RKO (cell line): Measurements from ENCODE around the gene KCNK4.

Source experiments
- DNase-seq: peaks from one replicate; pipeline ENCODE4 v3.0.0-alpha.2; 2016; ENCODE audit warnings: low spot score

KCNK4 gene

DNA sequence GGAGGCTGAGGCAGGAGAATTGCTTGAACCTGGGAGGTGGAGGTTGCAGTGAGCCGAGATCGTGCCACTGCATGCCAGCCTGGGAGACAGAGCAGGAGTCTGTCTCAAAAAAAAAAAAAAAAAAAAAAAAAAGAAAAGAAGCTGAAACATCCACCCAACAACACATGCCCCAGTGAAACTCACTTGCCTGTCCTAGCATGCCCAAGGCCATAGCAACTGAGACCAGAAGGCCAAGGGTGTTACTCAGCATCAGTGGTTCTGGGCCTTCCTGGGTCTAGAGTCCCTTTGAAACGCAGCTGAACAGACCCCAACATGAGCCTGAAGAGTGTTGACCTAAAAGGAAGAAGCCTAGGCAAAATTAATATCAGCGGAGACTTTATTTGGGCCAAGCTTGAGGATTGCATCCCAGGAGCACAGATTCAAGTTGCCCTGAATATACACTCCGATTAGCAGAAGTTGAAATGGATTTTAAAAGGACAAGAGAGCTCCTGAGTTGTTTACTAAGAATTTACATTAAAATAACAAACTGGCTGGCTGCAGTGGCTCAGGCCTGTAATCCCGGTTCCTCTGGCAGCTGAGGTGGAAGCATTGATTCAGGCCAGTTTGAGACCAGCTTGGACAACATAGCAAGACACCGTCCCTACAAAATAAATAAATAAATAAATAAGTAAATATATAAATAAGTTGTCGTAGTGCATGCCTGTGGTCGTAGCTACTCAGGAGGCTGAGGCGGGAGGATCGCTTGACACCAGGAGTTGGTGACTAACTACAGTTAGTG, 33.8 kb downstream of the KCNK4 start:
- DNase-seq, result no peak

DNA sequence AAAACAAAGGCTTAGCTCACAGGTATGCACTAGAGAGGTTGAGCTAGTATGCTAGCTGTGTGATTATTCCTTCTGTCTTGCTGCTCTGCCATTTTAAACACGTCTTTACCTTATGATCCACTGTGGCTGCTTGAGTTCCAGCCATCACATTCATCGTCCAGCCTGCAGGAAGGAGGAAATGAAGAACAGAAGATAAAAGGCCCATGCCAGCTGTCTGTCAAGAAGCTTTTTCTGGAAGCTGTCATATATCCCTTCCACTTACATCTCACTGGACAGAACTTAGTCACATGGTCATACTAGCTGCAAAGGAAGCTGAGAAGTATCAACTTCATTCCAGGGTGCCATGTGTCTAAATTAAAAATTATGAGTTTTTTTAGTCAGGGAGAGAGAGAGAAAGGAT, 36.3 kb downstream of the KCNK4 start:
- no peak for DNase-seq

DNA sequence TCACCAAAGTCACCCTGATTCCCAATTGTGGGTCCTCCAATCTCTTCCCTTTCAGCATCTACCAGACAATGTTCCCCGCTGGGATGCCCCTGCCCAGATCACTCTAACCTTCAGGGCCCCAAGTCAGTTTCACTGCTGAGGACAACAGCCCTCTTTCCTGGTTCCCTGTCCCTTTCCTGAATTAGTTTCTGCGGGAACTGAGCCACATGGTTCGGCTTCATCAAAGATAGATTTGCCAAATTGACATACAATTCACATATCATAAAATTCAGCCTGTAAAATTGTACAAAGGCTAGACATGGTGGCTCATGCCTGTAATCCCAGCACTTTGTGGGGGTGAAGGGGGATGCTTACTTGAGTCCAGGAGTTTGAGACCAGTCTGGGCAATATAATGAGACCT, 36.9 kb downstream of the KCNK4 start:
- no peak for DNase-seq

DNA sequence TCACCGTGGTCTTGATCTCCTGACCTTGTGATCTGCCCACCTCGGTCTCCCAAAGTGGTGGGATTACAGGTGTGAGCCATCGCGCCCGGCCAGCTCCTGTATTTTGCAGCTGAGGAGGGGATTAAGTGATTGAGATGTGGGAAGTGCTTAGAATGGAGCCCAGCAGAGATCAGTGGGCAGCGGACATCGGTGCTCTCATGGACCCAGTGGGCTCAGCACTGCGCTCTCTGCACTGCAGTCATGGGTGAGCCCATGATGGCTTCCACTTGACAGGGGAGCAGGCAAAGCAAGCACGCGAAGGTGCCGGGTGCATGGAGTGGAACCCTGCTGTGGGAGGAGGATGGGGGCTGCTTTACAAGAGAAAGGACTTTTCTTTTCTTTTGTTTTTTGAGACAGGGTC, 39.8 kb downstream of the KCNK4 start:
- DNase-seq, result no peak

DNA sequence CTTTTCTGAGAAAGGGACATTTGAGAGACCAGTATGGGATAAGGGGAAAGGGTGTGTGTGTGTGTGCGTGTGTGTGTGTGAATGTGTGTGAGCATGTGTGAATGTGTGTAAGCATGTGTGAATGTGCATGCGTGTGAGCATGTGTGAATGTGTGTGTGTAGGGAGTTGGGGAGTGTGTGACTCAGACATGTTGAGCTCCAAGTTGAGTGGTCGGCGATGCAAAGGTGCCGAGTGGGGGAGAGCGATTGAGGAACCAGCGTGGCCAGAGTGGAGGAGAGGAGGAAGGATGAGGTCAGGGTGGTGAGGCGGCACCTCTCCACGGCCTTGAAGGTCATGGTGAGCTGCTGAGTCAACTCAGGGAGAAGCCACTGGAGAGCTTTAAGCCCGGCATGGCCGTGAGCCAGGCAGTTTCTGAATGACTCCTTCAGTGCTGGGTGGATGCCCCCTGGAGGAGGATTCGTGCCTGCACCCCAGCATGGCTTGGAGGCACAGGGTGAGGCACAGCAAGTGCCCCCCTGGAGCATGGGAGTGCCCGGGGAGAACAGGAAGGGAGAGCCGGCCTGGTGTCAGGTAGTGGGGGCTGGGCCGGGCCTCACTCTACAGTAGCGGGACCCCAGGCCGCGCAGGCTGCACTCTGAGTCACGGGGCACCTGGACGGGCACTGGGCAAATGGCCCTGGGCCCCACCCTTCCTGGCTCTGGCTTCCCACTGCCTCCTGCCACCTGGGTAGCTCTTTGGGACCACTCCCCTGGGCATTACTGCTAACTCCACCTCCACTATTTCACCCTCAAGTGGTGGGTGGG, 40.7 kb downstream of the KCNK4 start:
- DNase-seq, result peak; percentile 95

DNA sequence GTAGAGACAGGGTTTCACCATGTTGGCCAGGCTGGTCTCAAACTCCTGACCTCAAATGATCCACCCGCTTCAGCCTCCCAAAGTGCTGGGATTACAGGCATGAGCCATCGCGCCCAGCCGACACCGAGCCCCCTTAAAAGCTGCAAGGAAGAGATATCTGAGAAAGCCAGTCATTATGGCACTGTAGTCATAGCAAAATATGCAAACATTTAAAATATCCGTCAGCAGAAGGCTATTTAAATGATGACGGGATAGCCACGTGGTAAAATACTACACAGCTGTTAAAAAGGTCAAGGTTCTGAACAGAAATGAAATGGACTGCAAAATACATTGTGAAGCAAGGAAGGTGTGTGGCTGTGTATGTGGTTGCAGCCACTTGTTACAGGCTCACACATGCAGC, 42.5 kb downstream of the KCNK4 start:
- no peak for DNase-seq

DNA sequence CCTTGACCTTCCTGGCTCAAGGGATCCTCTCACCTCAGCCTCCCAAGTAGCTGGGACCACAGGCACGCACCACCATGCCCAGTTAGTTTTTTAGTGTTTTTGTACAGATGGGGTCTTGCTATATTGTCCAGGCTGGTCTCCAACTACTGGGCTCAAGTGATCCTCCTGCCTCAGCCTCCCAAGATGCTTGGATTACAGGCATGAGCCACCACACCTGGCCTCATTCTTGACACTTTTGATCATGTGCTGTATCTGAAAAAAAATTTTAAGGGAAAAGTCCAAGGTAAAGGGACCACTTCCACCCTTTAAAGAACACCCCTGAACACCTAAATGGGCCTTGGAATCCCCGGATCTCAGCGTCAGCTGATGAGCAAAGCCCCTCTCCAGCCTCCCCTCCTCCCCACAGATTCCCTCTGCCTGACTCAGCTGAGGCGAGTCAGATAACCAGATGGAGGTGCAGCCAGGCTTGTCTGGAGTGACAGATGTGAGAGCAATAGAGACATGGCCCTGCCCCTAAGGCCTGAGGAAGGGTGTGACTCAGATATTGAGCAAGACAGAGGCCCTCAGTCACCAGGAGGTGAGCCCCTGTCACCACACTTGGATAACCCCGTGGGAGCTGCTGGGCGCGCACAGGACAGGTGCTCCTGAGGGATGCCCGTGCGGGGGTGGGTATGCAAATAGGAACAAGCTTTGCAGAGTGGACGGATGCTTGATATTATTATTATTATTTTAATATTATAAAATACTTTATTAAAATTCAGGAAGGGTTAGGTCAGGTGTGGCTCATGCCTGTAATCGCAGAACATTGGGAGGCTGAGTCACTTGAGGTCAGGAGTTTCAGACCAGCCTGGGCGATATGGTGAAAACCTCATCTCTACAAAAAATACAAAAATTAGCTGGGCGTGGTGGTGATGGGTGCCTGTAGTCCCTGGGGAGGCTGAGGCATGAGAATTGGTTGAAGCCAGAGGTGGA, 43.9 kb downstream of the KCNK4 start:
- peak; percentile 98 for DNase-seq

DNA sequence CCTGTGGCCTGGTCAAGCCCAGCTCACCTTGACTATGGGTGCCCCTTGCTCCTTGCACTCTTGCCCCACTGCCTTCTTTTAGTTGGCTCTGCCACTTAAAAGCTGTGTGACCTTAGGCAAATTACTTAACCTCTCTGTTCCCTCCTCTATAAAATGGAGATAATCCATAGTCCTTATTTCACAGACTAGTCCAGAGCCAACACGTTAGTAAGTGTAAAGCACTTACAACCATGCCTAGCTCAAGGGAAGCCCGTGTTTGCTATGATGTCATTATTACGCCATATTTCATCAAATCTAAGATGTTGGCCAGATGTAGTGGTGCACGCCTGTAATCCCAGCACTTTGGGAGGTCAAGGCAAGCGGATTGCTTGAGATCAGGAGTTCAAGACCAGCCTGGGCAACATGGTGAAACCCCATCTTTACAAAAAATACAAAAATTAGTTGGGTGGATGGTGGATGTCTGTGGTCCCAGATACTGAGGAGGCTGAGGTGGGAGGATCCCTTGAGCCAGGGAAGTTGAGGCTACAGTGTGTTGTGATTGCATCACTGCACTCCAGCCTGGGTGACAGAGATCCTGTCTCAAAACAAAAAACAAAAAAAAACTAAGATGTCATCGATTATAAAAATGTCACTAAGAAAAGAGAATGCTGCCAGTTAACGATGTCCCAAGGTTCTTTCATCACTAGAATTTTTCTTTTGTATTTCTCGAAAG, 46.6 kb downstream of the KCNK4 start:
- no peak for DNase-seq

DNA sequence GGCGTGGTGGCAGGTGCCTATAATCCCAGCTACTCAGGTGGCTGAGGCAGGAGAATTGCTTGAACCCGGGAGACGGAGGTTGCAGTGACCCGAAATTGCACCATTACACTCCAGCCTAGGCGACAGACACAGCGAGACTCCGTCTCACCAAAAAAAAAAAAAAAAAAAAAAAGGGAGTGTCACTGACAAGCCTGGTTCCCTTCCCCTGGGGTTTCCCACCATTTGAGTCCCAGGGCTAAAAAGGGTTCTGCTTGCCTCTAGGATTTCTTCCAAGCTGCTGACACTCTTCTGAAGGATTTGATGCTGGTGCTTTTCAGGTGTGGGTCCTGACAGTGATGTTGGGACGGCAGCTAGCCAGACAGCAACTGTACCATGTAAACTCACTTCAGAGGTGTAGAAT, 47.6 kb downstream of the KCNK4 start:
- DNase-seq, result no peak

DNA sequence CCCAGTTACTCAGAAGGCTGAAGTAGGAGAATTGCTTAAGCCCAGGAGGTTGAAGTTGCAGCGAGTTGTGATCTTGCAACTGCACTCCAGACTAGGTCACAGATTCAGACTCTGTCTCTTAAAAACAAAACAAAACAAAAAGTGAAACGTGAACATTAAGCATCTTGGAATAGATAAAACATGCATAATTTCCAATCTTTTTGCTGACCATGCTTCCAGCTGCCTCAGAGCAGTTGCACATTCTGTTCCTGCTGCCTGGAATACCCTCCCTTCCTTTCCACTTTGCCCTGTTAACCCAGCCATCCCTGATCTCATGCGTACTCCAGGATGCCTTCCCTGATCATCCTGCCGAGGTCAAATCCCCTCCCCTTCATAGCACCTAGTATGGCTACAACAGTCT, 48.2 kb downstream of the KCNK4 start:
- no peak for DNase-seq

DNA sequence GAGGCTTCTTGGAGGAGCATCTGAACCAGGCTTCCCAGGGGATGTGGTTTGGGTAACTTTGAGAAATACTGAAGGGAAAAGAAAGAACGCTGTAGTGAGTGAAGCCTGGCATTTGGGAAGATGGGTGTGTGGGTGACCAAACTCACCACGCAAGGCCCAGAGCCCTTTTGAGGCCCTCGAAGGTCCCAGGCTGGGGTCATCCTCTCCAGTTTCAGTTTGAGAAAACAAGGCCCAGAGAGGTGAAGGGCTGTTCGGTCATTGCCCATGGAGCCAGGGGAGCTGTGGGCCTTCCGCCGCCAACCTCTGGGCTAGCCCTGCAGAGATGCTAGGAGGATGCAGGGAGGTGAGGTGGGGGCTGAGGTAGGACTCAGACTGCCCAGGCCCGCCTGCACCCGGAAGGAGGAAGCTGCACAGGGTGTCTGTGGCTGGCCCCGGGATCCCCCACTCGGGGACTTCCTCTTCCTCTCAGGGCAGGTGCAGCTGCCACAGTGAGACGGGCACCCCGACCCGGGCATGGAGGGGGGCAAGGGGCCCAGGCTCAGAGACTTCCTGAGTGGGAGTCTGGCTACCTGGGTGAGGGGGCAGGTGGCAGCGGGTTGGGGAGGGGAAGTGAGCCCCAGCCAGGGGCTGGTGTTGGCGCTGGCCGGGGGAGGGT, 48.8 kb downstream of the KCNK4 start, which contains the start of gene CCDC88B:
CCDC88B (plus strand) TSS at position 451 of the 655 bp plus-strand sequence; CDS start at position 514, 63 bp downstream.
- no peak for DNase-seq

DNA sequence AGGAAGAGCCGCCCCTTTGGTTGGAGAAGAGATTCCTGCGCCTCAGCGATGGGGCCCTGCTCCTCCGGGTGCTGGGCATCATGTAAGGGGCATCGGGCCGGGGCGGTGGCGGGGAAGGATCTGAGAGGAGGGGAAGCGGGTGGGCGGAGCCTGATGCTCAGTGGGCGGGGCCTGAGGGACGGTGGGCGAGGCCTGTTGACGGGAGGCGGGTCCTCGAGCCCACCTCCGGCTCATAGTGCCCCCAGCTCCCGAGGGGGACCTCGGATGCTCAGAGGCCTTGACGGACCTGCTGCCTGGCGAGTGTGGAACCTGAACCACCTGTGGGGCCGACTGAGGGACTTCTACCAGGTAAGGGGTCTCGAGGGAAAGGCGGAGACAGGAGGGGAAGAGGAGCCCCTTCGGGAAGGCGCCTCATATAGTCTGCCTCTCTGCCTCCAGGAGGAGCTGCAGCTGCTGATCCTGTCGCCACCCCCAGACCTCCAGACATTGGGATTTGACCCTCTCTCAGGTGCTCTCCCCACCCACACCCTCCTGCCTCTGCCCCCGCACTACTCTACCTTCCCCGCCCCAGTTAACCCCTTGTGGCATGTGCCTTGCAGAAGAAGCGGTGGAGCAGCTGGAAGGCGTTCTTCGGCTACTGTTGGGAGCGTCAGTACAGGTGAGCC, 49.7 kb downstream of the KCNK4 start:
- no peak for DNase-seq

DNA sequence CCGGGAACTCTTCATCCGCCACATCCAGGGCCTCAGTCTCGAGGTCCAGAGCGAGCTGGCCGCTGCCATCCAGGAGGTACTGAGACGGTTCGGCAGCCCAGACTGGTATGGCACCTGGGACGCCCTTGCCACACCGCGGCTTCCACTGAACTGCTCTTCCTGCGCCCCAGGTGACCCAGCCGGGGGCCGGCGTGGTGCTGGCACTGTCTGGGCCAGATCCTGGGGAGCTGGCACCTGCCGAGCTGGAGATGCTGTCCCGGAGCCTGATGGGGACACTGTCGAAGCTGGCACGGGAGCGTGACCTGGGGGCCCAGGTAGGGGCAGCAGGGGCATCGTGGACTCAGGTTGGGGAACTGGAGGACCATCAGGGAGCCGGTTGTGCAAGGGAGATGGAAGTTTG, 50.3 kb downstream of the KCNK4 start:
- no peak for DNase-seq

DNA sequence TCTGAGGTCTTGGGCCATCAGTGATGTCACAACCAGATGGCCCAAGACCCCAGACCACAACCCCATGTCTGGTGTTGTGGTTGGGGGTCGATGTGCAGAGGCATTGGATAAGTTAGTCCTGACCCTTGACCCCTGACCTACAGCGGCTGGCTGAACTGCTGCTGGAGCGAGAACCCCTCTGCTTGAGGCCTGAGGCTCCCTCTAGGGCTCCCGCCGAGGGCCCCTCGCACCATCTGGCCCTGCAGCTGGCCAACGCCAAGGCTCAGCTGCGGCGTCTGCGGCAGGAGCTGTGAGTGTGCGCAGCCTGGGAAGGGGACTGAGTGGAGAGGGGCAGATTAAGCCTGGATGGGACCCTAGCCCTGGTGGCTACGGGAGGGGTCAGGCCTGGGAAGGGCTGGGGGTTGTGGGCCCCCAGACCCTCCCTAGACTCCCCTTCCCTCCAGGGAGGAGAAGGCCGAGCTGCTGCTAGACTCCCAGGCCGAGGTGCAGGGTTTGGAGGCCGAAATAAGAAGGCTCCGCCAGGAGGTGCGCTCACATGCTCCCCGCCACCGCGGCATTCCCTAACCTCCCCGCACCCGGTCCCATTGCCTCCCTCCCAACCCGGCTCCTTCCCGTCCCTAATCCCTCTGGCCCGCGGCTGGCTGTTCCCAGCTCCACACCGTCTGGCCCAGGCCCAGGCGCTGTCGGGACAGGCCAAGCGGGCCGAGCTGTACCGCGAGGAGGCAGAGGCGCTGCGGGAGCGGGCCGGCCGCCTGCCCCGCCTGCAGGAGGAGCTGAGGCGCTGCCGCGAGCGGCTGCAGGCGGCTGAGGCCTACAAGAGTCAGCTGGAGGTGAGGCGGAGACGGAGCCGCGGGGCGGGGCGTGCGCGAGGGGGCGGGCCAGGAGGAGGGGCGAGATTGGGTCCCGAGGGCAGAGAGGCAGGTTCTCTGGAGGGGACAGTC, 51.0 kb downstream of the KCNK4 start:
- DNase-seq, result peak; percentile 93

DNA sequence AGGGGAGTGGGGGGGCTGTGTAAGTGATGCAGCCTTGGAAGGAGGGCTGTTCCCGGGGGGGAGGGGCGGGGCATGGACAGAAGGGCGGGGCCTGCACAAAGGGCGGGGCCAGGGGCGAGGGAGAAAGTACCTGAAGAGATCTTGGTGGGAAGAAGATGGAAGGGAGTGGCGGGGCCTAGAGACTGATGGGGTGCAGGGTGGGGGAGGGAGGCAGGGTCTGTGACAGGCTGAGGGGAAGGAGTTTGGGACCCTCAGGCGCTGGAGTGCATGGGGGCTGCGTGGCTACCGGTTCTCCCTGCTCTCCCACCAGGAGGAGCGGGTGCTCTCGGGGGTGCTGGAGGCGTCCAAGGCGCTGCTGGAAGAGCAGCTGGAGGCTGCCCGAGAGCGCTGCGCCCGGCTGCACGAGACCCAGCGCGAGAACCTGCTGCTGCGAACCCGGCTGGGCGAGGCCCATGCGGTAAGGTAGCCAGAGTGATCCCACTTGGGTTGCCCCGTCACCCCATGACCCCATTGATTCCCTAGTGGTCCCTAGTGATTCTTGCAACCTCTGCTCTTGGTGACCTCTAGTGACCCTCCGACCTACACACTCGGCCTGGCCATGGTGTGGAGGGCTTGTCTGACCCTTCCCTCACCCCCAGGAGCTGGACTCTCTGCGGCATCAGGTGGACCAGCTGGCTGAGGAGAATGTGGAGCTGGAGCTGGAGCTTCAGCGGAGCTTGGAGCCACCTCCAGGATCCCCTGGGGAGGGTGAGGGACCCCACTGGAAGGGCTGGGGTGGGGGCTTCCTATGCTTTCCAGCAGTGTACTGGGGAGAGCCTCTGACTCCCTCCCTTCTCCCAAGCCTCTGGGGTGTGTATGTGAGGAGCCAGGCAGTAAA, 52.0 kb downstream of the KCNK4 start:
- no peak for DNase-seq

DNA sequence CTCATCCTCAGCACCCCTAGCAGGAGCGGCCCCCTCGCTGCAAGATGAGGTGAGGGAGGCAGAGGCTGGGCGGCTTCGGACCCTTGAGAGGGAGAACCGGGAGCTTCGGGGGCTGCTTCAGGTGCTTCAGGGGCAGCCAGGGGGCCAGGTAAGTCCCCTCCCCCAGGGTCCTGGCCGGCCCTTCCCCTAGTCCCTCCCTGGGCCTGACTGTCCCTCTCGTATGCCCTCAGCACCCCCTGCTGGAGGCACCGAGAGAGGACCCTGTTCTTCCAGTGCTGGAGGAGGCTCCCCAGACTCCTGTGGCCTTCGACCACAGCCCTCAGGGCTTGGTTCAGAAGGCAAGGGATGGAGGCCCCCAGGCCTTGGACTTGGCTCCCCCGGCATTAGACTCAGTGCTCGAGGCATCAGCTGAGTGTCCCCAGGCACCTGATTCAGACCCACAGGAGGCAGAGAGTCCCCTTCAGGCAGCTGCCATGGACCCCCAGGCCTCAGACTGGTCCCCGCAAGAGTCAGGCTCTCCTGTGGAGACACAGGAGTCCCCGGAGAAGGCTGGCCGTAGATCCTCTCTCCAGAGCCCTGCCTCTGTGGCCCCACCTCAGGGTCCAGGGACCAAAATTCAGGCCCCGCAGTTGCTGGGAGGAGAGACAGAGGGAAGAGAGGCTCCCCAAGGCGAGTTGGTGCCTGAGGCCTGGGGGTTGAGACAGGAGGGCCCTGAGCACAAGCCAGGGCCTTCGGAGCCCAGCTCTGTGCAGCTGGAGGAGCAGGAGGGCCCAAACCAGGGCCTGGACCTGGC, 52.9 kb downstream of the KCNK4 start:
- DNase-seq, result no peak

DNA sequence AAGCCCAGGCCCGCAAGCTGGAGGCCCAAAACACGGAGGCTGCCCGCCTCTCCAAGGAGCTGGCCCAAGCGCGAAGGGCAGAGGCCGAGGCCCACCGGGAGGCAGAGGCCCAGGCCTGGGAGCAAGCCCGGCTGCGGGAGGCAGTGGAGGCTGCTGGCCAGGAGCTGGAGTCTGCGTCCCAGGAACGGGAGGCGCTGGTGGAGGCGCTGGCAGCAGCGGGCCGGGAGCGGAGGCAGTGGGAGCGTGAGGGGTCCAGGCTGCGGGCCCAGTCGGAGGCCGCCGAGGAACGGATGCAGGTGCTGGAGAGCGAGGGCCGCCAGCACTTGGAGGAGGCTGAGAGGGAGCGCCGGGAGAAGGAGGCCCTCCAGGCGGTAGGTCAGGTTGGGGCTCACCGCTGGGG, 53.7 kb downstream of the KCNK4 start:
- DNase-seq, result no peak
